ENCODE measurements around the gene AOC2.

The AOC2 gene, protein sequence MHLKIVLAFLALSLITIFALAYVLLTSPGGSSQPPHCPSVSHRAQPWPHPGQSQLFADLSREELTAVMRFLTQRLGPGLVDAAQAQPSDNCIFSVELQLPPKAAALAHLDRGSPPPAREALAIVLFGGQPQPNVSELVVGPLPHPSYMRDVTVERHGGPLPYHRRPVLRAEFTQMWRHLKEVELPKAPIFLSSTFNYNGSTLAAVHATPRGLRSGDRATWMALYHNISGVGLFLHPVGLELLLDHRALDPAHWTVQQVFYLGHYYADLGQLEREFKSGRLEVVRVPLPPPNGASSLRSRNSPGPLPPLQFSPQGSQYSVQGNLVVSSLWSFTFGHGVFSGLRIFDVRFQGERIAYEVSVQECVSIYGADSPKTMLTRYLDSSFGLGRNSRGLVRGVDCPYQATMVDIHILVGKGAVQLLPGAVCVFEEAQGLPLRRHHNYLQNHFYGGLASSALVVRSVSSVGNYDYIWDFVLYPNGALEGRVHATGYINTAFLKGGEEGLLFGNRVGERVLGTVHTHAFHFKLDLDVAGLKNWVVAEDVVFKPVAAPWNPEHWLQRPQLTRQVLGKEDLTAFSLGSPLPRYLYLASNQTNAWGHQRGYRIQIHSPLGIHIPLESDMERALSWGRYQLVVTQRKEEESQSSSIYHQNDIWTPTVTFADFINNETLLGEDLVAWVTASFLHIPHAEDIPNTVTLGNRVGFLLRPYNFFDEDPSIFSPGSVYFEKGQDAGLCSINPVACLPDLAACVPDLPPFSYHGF

DNA sequence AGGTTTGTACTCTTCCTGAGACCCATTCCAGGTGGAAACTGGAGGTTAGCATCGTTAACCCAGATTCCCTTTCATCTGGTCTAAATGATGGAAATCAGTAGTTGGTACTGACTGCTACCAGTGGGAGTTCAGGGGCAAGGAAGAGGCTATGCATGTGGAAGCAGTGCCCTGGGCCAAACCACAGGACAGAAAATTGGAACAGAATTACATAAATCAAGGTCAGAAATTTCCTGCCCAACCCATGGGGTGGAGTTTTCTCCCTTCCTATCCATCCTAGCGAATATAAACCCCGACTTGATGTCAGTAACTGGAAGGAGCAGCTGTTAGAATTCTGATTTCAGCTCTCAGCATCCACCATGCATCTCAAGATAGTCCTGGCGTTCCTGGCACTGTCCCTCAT lies at the start of gene AOC2:
Gene AOC2 (plus strand): TSS at position 310 of the 400 bp plus-strand sequence. CDS start 47 bp downstream, at position 357.
- no peak for DNase-seq

DNA sequence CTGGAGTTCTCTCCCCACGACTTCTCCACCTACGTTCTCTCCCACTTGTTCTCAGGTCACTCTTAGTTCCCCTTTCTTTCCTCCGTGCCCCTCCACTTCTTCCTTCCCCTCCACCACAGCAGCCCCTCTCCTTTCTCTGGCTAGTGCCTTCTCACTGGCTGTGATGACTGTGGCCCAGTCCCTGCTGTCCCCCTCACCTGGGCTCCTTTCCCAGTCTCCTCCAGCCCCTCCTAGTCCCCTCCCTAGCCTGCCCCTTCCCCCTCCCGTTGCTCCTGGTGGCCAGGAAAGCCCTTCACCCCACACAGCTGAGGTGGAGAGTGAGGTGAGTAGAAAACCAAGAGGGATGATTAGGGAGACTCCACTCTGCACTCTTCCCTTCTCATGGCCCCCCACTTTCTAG lies 49.3 kb upstream of the AOC2 start:
- DNase-seq, result no peak

GRCh38 chr17:42795465-42795864 lies 48.9 kb upstream of the AOC2 start:
- no peak for DNase-seq

DNA sequence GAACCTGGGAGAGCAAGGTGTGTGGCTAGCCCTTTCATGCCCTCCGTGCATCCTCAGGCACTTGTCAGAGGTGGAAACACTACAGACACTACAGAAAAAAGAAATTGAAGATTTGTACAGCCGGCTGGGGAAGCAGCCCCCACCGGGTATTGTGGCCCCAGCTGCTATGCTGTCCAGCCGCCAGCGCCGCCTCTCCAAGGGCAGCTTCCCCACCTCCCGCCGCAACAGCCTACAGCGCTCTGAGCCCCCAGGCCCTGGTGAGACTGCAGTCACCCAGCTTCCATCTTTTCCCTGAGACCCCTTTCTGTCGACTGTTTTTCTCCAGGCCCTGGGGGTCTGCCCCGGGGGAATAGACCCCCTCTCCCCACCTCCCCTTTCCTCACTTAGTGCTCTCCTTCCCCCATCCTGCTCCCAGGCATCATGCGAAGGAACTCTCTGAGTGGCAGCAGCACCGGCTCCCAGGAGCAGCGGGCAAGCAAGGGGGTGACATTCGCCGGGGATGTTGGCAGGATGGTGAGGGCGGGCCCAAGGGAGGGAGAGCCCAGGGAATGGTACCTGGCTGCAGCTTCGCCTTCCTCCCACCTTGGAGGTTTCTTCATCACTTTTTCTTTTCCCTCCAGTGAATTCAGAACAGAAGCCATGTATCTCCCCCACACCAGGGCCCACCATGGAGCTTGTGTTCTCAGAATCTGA lies 48.2 kb upstream of the AOC2 start:
- no peak for DNase-seq

DNA sequence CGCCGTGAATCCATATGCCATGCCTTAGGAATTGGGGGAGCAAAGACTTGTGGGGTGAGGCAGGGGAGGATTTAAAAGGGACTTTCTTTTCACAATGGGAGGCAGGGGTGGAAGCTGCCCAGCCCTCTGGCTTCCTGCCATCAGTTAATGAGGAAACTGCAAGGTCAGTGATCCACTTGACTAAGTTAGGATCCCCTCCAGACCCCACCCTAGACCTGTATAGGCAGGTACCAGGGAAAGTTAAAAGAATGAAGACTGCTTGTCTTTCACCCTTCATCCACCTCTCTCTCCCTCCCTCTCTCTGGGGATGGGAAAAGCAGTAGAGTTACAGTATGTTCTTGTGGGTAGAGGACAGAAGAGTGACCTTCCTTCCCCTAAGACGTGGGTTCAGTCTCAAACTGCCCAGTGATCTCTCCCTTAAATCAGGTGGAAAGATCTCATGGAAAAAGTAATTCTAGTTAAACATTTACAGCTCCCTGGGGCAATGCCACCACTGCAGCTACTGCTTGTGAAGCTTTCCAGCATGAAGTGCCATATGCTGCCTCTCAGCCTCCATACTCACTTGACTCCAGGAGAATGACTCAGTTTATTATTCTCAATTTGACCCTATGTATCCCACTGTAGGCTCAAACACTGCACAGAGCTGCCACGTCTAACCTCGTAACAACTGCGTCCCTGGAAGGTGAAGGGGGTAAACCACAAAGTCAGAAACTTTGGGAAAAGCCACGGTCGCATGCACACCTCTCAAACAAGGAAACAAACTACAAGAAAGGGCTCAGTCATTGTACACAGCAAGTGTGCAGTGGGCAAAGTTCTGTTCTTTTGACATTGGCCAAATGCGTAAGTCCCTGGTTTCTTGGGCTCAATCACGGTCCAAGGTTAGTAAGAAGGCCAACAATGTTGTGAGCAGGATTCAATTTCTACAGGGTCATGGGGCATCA lies 47.0 kb upstream of the AOC2 start:
- DNase-seq, result no peak

- no peak for DNase-seq
Measured at GRCh38 chr17:42798011-42798382, 46.4 kb upstream of the AOC2 start.

DNA sequence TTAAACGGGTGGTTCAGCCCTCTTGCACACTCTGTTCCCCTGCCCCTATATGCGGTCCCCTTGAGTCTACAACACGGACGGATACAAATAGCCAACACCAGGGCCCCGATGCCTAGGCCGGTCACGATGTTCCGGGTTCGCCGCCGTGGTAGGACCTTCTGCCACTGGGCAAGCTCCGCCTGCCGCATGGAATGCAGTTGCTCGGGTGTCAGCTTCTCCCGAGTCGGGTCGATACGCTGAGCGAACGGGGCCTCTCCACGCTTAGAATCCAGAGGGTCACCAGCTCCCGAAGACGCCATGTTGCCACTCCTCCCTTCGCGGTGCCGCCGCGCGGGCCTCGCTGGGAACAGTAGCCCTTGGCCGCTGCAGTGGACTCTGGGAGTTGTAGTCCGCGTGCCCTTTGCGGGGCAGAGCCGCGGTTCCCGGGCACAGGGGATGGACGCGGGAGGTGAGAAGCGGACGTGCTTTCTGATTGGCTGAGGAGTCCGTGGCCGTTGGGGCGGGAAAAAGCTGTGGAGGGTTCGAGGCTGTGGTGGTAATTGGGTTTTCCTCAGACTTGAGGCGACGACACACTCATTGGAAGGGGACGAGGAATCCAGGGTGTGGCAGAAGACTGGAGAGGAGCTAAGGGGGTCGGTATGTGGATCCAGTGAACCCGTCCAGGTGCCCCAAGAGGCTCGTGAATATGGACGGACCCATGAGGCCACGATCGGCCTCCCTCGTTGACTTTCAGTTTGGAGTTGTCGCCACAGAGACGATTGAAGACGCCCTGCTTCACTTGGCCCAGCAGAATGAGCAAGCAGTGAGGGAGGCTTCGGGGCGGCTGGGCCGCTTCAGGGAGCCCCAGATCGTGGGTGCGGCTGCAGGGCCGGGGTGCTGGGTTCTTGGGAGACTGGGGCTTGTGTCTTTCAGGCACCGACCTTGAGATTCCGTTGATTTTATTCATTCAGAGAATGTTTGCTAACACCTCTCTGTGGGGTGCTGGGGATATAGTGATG lies 45.7 kb upstream of the AOC2 start, which contains the start of the genes CNTD1 and COA3:
Gene CNTD1 (plus strand): TSS at position 479 of the 998 bp plus-strand sequence. CDS start 207 bp downstream, at position 686.
Gene COA3 (minus strand): TSS at position 322 of the 998 bp plus-strand sequence. CDS start 23 bp downstream, at position 299.
- DNase-seq, result peak; percentile 89

GRCh38 chr17:42803074-42803883 lies 41.1 kb upstream of the AOC2 start:
- no peak for DNase-seq

GRCh38 chr17:42804918-42805367 lies 39.4 kb upstream of the AOC2 start:
- DNase-seq, result no peak

DNA sequence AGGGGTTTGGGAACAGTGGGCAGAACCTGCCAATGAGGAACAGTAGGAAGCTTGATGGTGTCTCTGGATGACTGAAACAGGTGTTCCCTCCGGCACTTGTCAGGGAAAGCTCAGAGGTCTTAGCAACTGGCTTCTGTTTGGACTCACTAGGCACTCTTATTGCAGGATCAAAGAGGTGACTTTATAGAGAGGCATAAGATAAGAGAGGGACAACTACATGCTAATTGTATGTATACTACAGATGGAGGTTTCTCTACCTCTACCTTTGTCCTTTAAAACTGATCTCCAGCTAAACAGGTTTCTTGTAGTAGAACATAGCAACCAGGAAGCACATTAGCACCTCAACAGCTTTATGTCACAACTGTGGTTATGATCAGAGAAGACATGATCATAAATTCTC lies 38.1 kb upstream of the AOC2 start:
- no peak for DNase-seq

GRCh38 chr17:42809250-42809649 lies 35.1 kb upstream of the AOC2 start:
- no peak for DNase-seq

GRCh38 chr17:42814633-42815399 lies 29.6 kb upstream of the AOC2 start:
- no peak for DNase-seq

DNA sequence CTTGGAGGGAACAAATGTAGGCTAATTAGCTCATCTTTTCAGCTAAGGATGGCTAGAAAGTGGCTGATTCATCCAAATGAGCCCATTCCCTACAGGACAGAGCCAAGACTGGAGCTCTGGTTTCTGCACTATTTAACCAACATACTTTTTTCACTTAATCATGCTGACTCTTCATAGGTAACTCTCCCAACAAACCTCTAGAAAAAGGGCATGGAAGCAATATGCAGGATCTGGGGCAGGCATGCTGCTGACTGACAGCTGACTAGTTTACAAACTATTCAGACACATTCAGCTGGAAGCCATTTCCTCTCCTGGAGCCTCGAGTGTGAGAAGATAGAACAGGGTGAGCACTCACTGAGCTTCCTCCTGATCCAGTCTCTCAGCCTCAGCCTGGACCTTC lies 26.5 kb upstream of the AOC2 start:
- no peak for DNase-seq

DNA sequence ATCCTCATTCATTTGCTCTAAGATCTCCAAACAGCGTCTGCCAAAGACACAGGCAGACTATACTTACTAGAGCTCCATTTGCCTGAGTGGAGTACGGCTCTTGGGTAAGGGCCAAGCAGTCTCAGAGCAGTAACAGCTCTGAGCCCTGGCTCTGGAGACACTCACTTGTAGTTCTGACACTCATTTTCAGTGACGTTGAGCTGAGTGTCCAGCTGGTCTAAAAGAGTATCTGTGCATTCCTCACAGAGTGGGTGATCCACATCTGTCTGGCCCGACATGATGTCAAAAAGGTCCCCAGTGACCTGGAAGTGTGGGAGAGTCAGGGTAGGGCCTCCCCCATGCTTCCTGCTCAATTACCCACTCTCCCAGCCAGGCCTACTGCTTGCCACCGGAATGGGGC lies 26.0 kb upstream of the AOC2 start:
- no peak for DNase-seq

GRCh38 chr17:42819939-42820535 lies 24.3 kb upstream of the AOC2 start:
- peak; percentile 80 for DNase-seq

- no peak for DNase-seq
Measured at GRCh38 chr17:42821176-42821575, 23.2 kb upstream of the AOC2 start.

GRCh38 chr17:42827472-42827871 lies 16.9 kb upstream of the AOC2 start:
- no peak for DNase-seq

- DNase-seq, result no peak
Measured at GRCh38 chr17:42830971-42831370, 13.4 kb upstream of the AOC2 start.
